Measurements from ENCODE around the gene GLB1L2.

DNA sequence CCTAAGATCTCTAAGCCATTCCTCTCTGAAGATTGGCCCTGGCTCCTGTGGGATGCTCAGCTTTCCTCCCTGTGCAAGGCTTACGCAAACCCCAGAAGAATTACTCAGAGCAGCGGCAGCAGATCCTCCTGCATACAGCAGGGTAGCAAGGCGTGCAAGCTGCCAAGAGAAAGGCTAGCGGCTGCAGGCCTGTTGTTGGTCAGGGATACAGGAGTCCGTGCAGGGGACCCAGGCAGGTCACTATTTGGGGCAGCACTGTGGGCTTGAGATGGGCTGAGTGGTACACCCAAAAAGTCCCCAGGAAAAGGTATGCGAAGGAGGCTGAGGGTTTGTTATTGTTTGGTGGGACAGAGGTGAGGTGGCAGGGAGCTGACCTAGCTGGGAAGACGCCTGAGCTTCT, 1.5 kb downstream of the GLB1L2 start:
- TF ChIP-seq, protein P1, sequence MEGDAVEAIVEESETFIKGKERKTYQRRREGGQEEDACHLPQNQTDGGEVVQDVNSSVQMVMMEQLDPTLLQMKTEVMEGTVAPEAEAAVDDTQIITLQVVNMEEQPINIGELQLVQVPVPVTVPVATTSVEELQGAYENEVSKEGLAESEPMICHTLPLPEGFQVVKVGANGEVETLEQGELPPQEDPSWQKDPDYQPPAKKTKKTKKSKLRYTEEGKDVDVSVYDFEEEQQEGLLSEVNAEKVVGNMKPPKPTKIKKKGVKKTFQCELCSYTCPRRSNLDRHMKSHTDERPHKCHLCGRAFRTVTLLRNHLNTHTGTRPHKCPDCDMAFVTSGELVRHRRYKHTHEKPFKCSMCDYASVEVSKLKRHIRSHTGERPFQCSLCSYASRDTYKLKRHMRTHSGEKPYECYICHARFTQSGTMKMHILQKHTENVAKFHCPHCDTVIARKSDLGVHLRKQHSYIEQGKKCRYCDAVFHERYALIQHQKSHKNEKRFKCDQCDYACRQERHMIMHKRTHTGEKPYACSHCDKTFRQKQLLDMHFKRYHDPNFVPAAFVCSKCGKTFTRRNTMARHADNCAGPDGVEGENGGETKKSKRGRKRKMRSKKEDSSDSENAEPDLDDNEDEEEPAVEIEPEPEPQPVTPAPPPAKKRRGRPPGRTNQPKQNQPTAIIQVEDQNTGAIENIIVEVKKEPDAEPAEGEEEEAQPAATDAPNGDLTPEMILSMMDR (IDR thresholded peaks at IDR 0.05; ENCODE audit: low read depth, low read length) = no peak
- no peak for TF ChIP-seq EZH2phosphoT487 (IDR thresholded peaks at IDR 0.05; ENCODE audit: low read depth)
